GM12878 (cell line): ENCODE measurements around the gene PGM3. TPM values are rescaled to one million over a fixed set of nuclear protein-coding genes. Genes with fewer than 3 reads are reported as not detected.

Experiments used
- ATF7 ChIP-seq: fragments of 450-650 bp; IDR thresholded peaks from 2 replicates; pipeline ENCODE4 v1.6.1; 2016; ENCODE audit warnings: low read depth, mild to moderate bottlenecking
- CBFB ChIP-seq: IDR thresholded peaks from 2 replicates; pipeline ENCODE4 v1.6.1; 2016; ENCODE audit warnings: antibody characterized with exemption, low read depth
- CBX5 ChIP-seq: sonication (generic); IDR thresholded peaks from 2 replicates; pipeline ENCODE4 v1.6.1; 2016; ENCODE audit warnings: low read depth, moderate library complexity, mild to moderate bottlenecking, inconsistent platforms
- CHD2 ChIP-seq: IDR thresholded peaks from 2 replicates; pipeline ENCODE4 v1.6.1; 2011; ENCODE audit warnings: low read depth, low read length, improper control_type of control experiment, borderline replicate concordance
- E2F8 ChIP-seq: fragments of 450-650 bp; IDR thresholded peaks from 2 replicates; pipeline ENCODE4 v1.6.1; 2018; ENCODE audit warnings: mild to moderate bottlenecking, low read depth, moderate library complexity; ENCODE audit not compliant: partially characterized antibody
- FOXK2 ChIP-seq: fragments of 450-650 bp; IDR thresholded peaks from 2 replicates; pipeline ENCODE4 v1.6.1; 2017; ENCODE audit warnings: mild to moderate bottlenecking, moderate library complexity
- IKZF2 ChIP-seq, 2 experiments: fragments of 450-650 bp; IDR thresholded peaks; 2 replicates each; pipeline ENCODE4 v1.6.1; 2017; ENCODE audit warnings: mild to moderate bottlenecking in 2 of 2, moderate library complexity in 2 of 2
- IRF3 ChIP-seq: fragments of 450-650 bp; IDR thresholded peaks from 2 replicates; pipeline ENCODE4 v1.6.1; 2014; ENCODE audit warnings: mild to moderate bottlenecking
- MTA3 ChIP-seq: IDR thresholded peaks from 2 replicates; pipeline ENCODE4 v1.6.1; 2012; ENCODE audit warnings: low read length, inconsistent platforms, borderline replicate concordance
- PML ChIP-seq: IDR thresholded peaks from 2 replicates; pipeline ENCODE4 v1.6.1; 2012; ENCODE audit warnings: low read length, inconsistent platforms
- POLR2A ChIP-seq: IDR thresholded peaks from 2 replicates; pipeline ENCODE4 v1.6.1; 2011; ENCODE audit warnings: low read depth, mild to moderate bottlenecking, low read length
- RB1 ChIP-seq: fragments of 450-650 bp; formaldehyde crosslinking; IDR thresholded peaks from 2 replicates; pipeline ENCODE4 v1.6.1; 2017; ENCODE audit warnings: mild to moderate bottlenecking, borderline replicate concordance
- SKIL ChIP-seq: fragments of 450-650 bp; IDR thresholded peaks from 2 replicates; pipeline ENCODE4 v1.6.1; 2017; ENCODE audit warnings: mild to moderate bottlenecking, low read depth, inconsistent platforms; ENCODE audit not compliant: poor library complexity, severe bottlenecking
- SMC3 ChIP-seq: IDR thresholded peaks from 2 replicates; pipeline ENCODE4 v1.6.1; 2011; ENCODE audit warnings: low read length, improper control_type of control experiment, borderline replicate concordance
- USF1 ChIP-seq: IDR thresholded peaks from 2 replicates; pipeline ENCODE4 v1.6.1; 2011; ENCODE audit warnings: borderline replicate concordance, low read depth, mild to moderate bottlenecking, moderate library complexity, mixed read lengths, low read length; ENCODE audit not compliant: insufficient read depth; ENCODE audit errors: extremely low read length
- YBX1 ChIP-seq: fragments of 450-650 bp; IDR thresholded peaks from 2 replicates; pipeline ENCODE4 v1.6.1; 2016; ENCODE audit warnings: antibody characterized with exemption
- ZBED1 ChIP-seq: IDR thresholded peaks from 2 replicates; pipeline ENCODE4 v1.6.1; 2016; ENCODE audit warnings: borderline replicate concordance
- ZNF592 ChIP-seq: fragments of 450-650 bp; IDR thresholded peaks from 2 replicates; pipeline ENCODE4 v1.6.1; 2017; ENCODE audit warnings: mild to moderate bottlenecking, moderate library complexity
- ZZZ3 ChIP-seq: IDR thresholded peaks from 2 replicates; pipeline ENCODE4 v1.6.1; 2011; ENCODE audit warnings: low read depth; ENCODE audit not compliant: control insufficient read depth, insufficient read length
- polyA plus RNA-seq, 11 experiments: library from polyadenylated mRNA; depleted of rRNA in 4 of 11; unstranded in 6 of 11; stranded (reverse) in 5 of 11; fragments of >200 nt; fragmentation: Nextera tagmentation in 4 of 11; fragmentation: Illumina TruSeq in 1 of 11; extraction: Ambion mirVana in 4 of 11; extraction: Trizol in 1 of 11; gene quantifications; 1 replicate in 1 of 11; 2 replicates in 10 of 11; pipeline versions ENCODE4 v1.2.1 to v1.2.3, GENCODE V29; 2011 to 2016; ENCODE audit warnings: inconsistent platforms in 2 of 11, missing spikeins in 2 of 11, low read depth in 1 of 11
- total RNA-seq, 4 experiments: library from RNA; depleted of rRNA in 3 of 4; stranded (reverse); fragments of >200 nt in 3 of 4; fragmentation: Illumina TruSeq in 1 of 4; extraction: Trizol in 1 of 4; gene quantifications; 2 replicates each; pipeline versions ENCODE4 v1.2.1 to v1.2.3, GENCODE V29; 2013 to 2021

PGM3 gene
- total and polyA plus RNA-seq, 10 of the 15 experiments (the other 5 are each of a cell fraction or from before 2014, with no cell fraction given): 13.0 to 36.0 (median 24.6) TPM

- no peak for TF ChIP-seq IRF3
- no peak for TF ChIP-seq CBX5
- TF ChIP-seq IKZF2 (IDR thresholded peaks at IDR 0.05): peak; percentile 22 to 46; a peak in 2 of 4 replicates
- no peak for TF ChIP-seq ATF7
- peak; percentile 62; the same call in 1 of the 2 replicates for TF ChIP-seq CHD2
- TF ChIP-seq ZZZ3: no peak
- no peak for TF ChIP-seq SKIL
- TF ChIP-seq YBX1: no peak
- peak; percentile 96 for TF ChIP-seq POLR2A
- no peak for TF ChIP-seq USF1
- no peak for TF ChIP-seq SMC3
- TF ChIP-seq ZNF592: no peak
- 0 out of 2 replicates have a peak, but pooled peaks have one; percentile 38 for TF ChIP-seq PML
- peak; percentile 65; the same call in 1 of the 2 replicates for TF ChIP-seq RB1
- TF ChIP-seq E2F8: no peak
- TF ChIP-seq CBFB: peak; percentile 74; the same call in 1 of the 2 replicates
- TF ChIP-seq FOXK2: no peak
- TF ChIP-seq ZBED1: no peak
- TF ChIP-seq MTA3: no peak
Measured at GRCh38 chr6:83192871-83193746, at the start of gene PGM3, which contains the start of gene RWDD2A (continued).
